Bronchial epithelial cell (primary cell): Measurements from ENCODE around the gene DYTN. TPM values are rescaled to one million over a fixed set of nuclear protein-coding genes. Genes with fewer than 3 reads are reported as not detected.

Experiments used
- DNase-seq: peaks from one replicate; pipeline ENCODE4 v3.0.0-alpha.2; 2010; ENCODE audit warnings: low read depth
- FAIRE-seq: peaks from 2 replicates; lab custom pipeline; 2011; peaks lifted over from hg19 to GRCh38; lab: Jason Lieb, UNC
- H3K27me3 ChIP-seq: 2 replicates; pipeline ENCODE4 v1.5.1; 2011; ENCODE audit warnings: low read length; ENCODE audit not compliant: control insufficient read depth, insufficient read depth
- H3K36me3 ChIP-seq: 2 replicates; pipeline ENCODE4 v1.5.1; 2011; ENCODE audit warnings: low read length; ENCODE audit not compliant: control insufficient read depth, insufficient read depth
- H3K4me3 ChIP-seq: 2 replicates; pipeline ENCODE4 v1.5.1; 2011; ENCODE audit warnings: mild to moderate bottlenecking, low read depth, low read length, control low read depth
- CTCF ChIP-seq: IDR thresholded peaks from 2 replicates; pipeline ENCODE4 v1.5.1; 2011; ENCODE audit warnings: mild to moderate bottlenecking, moderate library complexity, low read length, control low read depth, inconsistent platforms; ENCODE audit not compliant: insufficient read depth, severe bottlenecking
- total RNA-seq: library from RNA; depleted of rRNA; stranded (reverse); fragments of >200 nt; gene quantifications from 2 replicates; pipeline ENCODE4 v1.2.1, GENCODE V29; 2014

DYTN gene
- total RNA-seq, 1 donor from 2014 or later = not detected

- Histone ChIP-seq H3K36me3 (no peaks in the 10 kb centered on the region), H3K27me3 (no peaks in the 10 kb centered on the region), H3K4me3 (no peak overlapping the region)
- no peak for DNase-seq
- no peak for TF ChIP-seq CTCF
- no peak for FAIRE-seq
Observed at GRCh38 chr2:206708286-206708685, 9.9 kb downstream of the DYTN start.

GRCh38 chr2:206707164-206707701 lies 11.0 kb downstream of the DYTN start:
- Histone ChIP-seq H3K4me3 (no peak overlapping the region), H3K36me3 (no peaks in the 10 kb centered on the region), H3K27me3 (no peaks in the 10 kb centered on the region)
- DNase-seq (no peak), FAIRE-seq (no peak)
- TF ChIP-seq CTCF = no peak

DNA sequence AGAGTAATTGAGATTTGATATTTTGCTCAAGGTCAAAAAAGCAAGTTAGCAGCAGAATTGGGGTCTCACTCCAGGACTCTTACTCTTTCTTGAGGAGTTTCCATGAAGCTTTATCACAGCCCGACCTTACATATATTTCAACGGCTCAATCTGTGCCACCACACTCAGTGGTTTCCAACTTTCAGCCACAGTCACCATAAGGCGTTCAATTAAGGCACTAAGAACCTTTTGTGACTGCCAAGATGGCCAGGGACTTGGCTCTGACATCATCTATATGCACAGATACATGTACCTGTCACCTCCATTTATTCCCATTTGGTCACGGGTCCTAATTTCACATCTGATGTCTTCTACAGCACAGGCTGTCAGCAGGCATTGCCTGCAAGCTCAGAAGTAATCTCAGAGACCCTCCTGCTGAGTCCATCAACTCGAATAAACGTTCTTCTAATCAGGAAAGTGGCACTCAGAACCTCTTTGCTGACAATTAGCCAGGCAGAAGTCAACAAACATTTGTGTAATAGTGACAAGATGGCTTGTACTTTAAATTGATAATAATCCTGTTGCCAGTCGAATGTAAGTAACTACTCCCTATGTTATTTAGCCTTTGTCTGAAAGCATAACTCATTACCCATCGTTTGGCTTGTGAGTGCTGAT lies 16.1 kb downstream of the DYTN start:
- H3K4me3 ChIP-seq = no peak overlapping the region
- H3K36me3 ChIP-seq = no peaks in the 10 kb centered on the region
- FAIRE-seq = no peak
- no peak for TF ChIP-seq CTCF
- H3K27me3 ChIP-seq = no peaks in the 10 kb centered on the region
- no peak for DNase-seq

GRCh38 chr2:206700156-206700555 lies 18.0 kb downstream of the DYTN start:
- no peaks in the 10 kb centered on the region for H3K36me3 ChIP-seq
- DNase-seq (peak; percentile 26), FAIRE-seq (no peak)
- TF ChIP-seq CTCF = no peak
- H3K4me3 ChIP-seq = no peak overlapping the region
- no peaks in the 10 kb centered on the region for H3K27me3 ChIP-seq

- H3K4me3 ChIP-seq = no peak overlapping the region
- no peak for FAIRE-seq
- H3K27me3 ChIP-seq = no peaks in the 10 kb centered on the region
- no peak for DNase-seq
- no peak for TF ChIP-seq CTCF
- no peaks in the 10 kb centered on the region for H3K36me3 ChIP-seq
Observed at GRCh38 chr2:206698811-206699210, 19.4 kb downstream of the DYTN start.

GRCh38 chr2:206696910-206697309 lies 21.3 kb downstream of the DYTN start:
- Histone ChIP-seq H3K4me3 (no peak overlapping the region), H3K36me3 (no peaks in the 10 kb centered on the region), H3K27me3 (no peaks in the 10 kb centered on the region)
- FAIRE-seq (no peak), DNase-seq (no peak)
- no peak for TF ChIP-seq CTCF
